MM.1S (cell line): ENCODE results near the gene SLIT1.

Experiments used
- DNase-seq: peaks from one replicate; pipeline ENCODE4 v3.0.0-alpha.2; 2015
- H2AFZ ChIP-seq: fragments of 300-600 bp; sonication (generic); 2 replicates; pipeline ENCODE4 v1.6.0; 2016; ENCODE audit warnings: antibody characterized with exemption, low read length
- H3F3A ChIP-seq: fragments of 300-600 bp; sonication (generic); 2 replicates; pipeline ENCODE4 v1.6.1; 2016; ENCODE audit warnings: mild to moderate bottlenecking, antibody characterized with exemption, low read length, moderate library complexity, mixed read lengths; ENCODE audit not compliant: insufficient read depth
- H3K27ac ChIP-seq: fragments of 300-600 bp; sonication (generic); 2 replicates; pipeline ENCODE4 v1.5.1; 2016; ENCODE audit warnings: mild to moderate bottlenecking, low read length
- H3K27me3 ChIP-seq: fragments of 300-600 bp; sonication (generic); replicated peaks from 2 replicates; pipeline ENCODE4 v1.6.0; 2016; ENCODE audit warnings: low read length; ENCODE audit not compliant: insufficient read depth
- H3K36me3 ChIP-seq: fragments of 300-600 bp; sonication (generic); replicated peaks from 2 replicates; pipeline ENCODE4 v1.6.1; 2016; ENCODE audit warnings: mild to moderate bottlenecking, low read length, mixed read lengths; ENCODE audit not compliant: insufficient read depth
- H3K4me1 ChIP-seq: fragments of 300-600 bp; sonication (generic); 2 replicates; pipeline ENCODE4 v1.6.1; 2016; ENCODE audit warnings: low read length, mixed read lengths
- H3K4me2 ChIP-seq: fragments of 300-600 bp; sonication (generic); 2 replicates; pipeline ENCODE4 v1.6.0; 2016; ENCODE audit warnings: low read depth, low read length
- H3K4me3 ChIP-seq: fragments of 300-600 bp; sonication (generic); 2 replicates; pipeline ENCODE4 v1.5.1; 2016; ENCODE audit warnings: low read length, mixed read lengths
- H3K79me2 ChIP-seq: fragments of 300-600 bp; sonication (generic); 2 replicates; pipeline ENCODE4 v1.6.1; 2016; ENCODE audit warnings: mixed run types, low read length, mixed read lengths
- H3K9ac ChIP-seq: fragments of 300-600 bp; sonication (generic); 2 replicates; pipeline ENCODE4 v1.6.1; 2016; ENCODE audit warnings: low read length, mixed read lengths
- H3K9me2 ChIP-seq: fragments of 300-600 bp; sonication (generic); replicated peaks from 2 replicates; pipeline ENCODE4 v1.6.1; 2016; ENCODE audit warnings: mild to moderate bottlenecking, low read length, mixed read lengths; ENCODE audit not compliant: insufficient read depth
- H3K9me3 ChIP-seq: fragments of 300-600 bp; sonication (generic); replicated peaks from 2 replicates; pipeline ENCODE4 v1.6.1; 2016; ENCODE audit warnings: mild to moderate bottlenecking, low read length, mixed read lengths; ENCODE audit not compliant: insufficient read depth
- H4K20me1 ChIP-seq: fragments of 300-600 bp; sonication (generic); 2 replicates; pipeline ENCODE4 v1.6.1; 2016; ENCODE audit warnings: mild to moderate bottlenecking, low read length, moderate library complexity, mixed read lengths; ENCODE audit not compliant: insufficient read depth
- EZH2 ChIP-seq: fragments of 300-600 bp; sonication (generic); optimal IDR thresholded peaks from 2 replicates; pipeline ENCODE3; 2017; ENCODE audit warnings: low read depth, mild to moderate bottlenecking, antibody characterized with exemption, low read length, mixed read lengths
- EZH2phosphoT487 ChIP-seq: fragments of 300-600 bp; sonication (generic); IDR thresholded peaks from 2 replicates; pipeline ENCODE4 v1.6.1; 2018; ENCODE audit warnings: antibody characterized with exemption, low read length
- TF ChIP-seq, protein P1 (sequence below): fragments of 300-600 bp; sonication (generic); IDR thresholded peaks from 2 replicates; pipeline ENCODE4 v1.5.1; 2016; ENCODE audit warnings: antibody characterized with exemption, low read length, mixed read lengths

The SLIT1 gene

DNA sequence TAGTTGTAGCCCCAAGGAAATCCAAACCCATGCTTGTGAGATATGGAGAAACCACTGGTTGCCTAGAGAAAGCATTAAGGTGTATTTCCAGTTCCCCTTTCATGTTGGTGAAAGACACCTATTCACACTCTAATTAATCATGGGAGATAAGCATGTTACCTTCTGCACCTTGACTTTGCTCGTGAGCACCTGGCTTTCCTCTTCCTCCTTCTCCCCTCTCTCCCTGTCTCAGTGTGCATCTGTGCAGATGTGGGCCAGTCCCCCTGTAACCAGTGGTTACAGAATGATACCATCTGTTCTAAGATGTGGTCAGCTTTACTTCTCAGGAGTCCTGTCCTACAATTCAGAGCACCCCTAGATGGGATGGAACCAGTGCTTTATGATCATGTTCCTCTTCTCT, 193.0 kb downstream of the SLIT1 start:
- no peaks in the 10 kb centered on the region for H3K9me2 ChIP-seq
- H3K4me3 ChIP-seq: no peak overlapping the region
- H3K79me2 ChIP-seq: no peaks in the 10 kb centered on the region
- no peaks in the 10 kb centered on the region for H3K36me3 ChIP-seq
- no peak overlapping the region for H3K9ac ChIP-seq
- no peak overlapping the region for H3K27ac ChIP-seq
- DNase-seq: no peak
- no peaks in the 10 kb centered on the region for H4K20me1 ChIP-seq
- H3K27me3 ChIP-seq: no peaks in the 10 kb centered on the region
- no peak overlapping the region for H3K4me2 ChIP-seq
- no peak overlapping the region for H2AFZ ChIP-seq
- no peak for TF ChIP-seq EZH2
- TF ChIP-seq, protein P1, sequence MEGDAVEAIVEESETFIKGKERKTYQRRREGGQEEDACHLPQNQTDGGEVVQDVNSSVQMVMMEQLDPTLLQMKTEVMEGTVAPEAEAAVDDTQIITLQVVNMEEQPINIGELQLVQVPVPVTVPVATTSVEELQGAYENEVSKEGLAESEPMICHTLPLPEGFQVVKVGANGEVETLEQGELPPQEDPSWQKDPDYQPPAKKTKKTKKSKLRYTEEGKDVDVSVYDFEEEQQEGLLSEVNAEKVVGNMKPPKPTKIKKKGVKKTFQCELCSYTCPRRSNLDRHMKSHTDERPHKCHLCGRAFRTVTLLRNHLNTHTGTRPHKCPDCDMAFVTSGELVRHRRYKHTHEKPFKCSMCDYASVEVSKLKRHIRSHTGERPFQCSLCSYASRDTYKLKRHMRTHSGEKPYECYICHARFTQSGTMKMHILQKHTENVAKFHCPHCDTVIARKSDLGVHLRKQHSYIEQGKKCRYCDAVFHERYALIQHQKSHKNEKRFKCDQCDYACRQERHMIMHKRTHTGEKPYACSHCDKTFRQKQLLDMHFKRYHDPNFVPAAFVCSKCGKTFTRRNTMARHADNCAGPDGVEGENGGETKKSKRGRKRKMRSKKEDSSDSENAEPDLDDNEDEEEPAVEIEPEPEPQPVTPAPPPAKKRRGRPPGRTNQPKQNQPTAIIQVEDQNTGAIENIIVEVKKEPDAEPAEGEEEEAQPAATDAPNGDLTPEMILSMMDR: no peak
- TF ChIP-seq EZH2phosphoT487: no peak
- H3K4me1 ChIP-seq: 0 out of 2 replicates have a peak, but pooled peaks cover 9% of the 10 kb centered on the region
- H3K9me3 ChIP-seq: no peaks in the 10 kb centered on the region
- H3F3A ChIP-seq: no peaks in the 10 kb centered on the region

- Histone ChIP-seq H3K4me3 (no peak overlapping the region), H4K20me1 (no peaks in the 10 kb centered on the region), H3K9me3 (no peaks in the 10 kb centered on the region), H3K27me3 (no peaks in the 10 kb centered on the region), H3K79me2 (no peaks in the 10 kb centered on the region), H3K9me2 (no peaks in the 10 kb centered on the region), H3K4me2 (no peak overlapping the region), H2AFZ (no peak overlapping the region), H3K4me1 (0 out of 2 replicates have a peak, but pooled peaks cover 9% of the 10 kb centered on the region), H3F3A (no peaks in the 10 kb centered on the region), H3K36me3 (no peaks in the 10 kb centered on the region), H3K27ac (no peak overlapping the region), H3K9ac (no peak overlapping the region)
- TF ChIP-seq EZH2phosphoT487 (no peak), EZH2 (no peak)
- TF ChIP-seq, protein P1: no peak
- DNase-seq: no peak
Measured at GRCh38 chr10:96991313-96991841, 194.4 kb downstream of the SLIT1 start.

GRCh38 chr10:96988426-96988825, 197.3 kb downstream of the SLIT1 start:
- TF ChIP-seq, protein P1: no peak
- TF ChIP-seq EZH2 (no peak), EZH2phosphoT487 (no peak)
- no peaks in the 10 kb centered on the region for H3K9me3 ChIP-seq
- no peak overlapping the region for H3K4me3 ChIP-seq
- no peaks in the 10 kb centered on the region for H3K79me2 ChIP-seq
- no peak overlapping the region for H2AFZ ChIP-seq
- H3K4me1 ChIP-seq: 0 out of 2 replicates have a peak, but pooled peaks cover 9% of the 10 kb centered on the region
- no peaks in the 10 kb centered on the region for H4K20me1 ChIP-seq
- H3K27me3 ChIP-seq: no peaks in the 10 kb centered on the region
- no peaks in the 10 kb centered on the region for H3K9me2 ChIP-seq
- no peak overlapping the region for H3K9ac ChIP-seq
- no peaks in the 10 kb centered on the region for H3K36me3 ChIP-seq
- no peak overlapping the region for H3K4me2 ChIP-seq
- no peak for DNase-seq
- no peaks in the 10 kb centered on the region for H3F3A ChIP-seq
- no peak overlapping the region for H3K27ac ChIP-seq
